NCI-H2107 (cell line): Measurements from ENCODE around the gene LPA.
"Not testable (repeated sequence)": the region's sequence is repeated elsewhere in the genome, so short reads cannot be mapped to it uniquely, and the experiment has no call there.

Experiments
- DNase-seq: peaks from one replicate; lab custom pipeline; 2025; lab: John Stamatoyannopoulos, UW

The LPA gene, protein sequence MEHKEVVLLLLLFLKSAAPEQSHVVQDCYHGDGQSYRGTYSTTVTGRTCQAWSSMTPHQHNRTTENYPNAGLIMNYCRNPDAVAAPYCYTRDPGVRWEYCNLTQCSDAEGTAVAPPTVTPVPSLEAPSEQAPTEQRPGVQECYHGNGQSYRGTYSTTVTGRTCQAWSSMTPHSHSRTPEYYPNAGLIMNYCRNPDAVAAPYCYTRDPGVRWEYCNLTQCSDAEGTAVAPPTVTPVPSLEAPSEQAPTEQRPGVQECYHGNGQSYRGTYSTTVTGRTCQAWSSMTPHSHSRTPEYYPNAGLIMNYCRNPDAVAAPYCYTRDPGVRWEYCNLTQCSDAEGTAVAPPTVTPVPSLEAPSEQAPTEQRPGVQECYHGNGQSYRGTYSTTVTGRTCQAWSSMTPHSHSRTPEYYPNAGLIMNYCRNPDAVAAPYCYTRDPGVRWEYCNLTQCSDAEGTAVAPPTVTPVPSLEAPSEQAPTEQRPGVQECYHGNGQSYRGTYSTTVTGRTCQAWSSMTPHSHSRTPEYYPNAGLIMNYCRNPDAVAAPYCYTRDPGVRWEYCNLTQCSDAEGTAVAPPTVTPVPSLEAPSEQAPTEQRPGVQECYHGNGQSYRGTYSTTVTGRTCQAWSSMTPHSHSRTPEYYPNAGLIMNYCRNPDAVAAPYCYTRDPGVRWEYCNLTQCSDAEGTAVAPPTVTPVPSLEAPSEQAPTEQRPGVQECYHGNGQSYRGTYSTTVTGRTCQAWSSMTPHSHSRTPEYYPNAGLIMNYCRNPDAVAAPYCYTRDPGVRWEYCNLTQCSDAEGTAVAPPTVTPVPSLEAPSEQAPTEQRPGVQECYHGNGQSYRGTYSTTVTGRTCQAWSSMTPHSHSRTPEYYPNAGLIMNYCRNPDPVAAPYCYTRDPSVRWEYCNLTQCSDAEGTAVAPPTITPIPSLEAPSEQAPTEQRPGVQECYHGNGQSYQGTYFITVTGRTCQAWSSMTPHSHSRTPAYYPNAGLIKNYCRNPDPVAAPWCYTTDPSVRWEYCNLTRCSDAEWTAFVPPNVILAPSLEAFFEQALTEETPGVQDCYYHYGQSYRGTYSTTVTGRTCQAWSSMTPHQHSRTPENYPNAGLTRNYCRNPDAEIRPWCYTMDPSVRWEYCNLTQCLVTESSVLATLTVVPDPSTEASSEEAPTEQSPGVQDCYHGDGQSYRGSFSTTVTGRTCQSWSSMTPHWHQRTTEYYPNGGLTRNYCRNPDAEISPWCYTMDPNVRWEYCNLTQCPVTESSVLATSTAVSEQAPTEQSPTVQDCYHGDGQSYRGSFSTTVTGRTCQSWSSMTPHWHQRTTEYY (N-terminal part only)

GRCh38 chr6:160664198-160664597, at the start of gene LPA:
Gene LPA, minus strand, starts transcription at chr6:160664275. Its CDS starts 61 bp downstream, at chr6:160664214.
- DNase-seq = not testable (repeated sequence)

DNA sequence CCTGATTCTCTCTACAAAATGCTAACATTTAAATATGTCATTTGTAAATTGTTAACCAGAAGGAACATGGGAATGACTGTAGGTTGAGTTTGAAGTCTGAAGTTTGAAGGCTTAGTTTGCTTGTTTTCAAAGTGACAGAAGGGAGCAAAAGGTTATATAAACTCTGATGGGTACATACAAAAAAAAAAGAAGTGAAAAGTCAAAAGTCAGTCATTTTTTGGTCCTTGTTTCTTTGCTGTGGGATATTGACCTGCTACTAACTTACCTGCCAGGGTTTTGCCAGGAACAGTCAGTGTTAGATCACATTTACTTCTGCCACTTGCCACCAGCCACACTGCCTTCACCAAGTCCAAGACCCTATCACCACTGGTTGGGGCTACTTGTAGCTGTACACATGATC, 44.9 kb upstream of the LPA start:
- DNase-seq = not testable (repeated sequence)

- DNase-seq = not testable (repeated sequence)
Measured at GRCh38 chr6:160704688-160705087, 40.6 kb upstream of the LPA start.

DNA sequence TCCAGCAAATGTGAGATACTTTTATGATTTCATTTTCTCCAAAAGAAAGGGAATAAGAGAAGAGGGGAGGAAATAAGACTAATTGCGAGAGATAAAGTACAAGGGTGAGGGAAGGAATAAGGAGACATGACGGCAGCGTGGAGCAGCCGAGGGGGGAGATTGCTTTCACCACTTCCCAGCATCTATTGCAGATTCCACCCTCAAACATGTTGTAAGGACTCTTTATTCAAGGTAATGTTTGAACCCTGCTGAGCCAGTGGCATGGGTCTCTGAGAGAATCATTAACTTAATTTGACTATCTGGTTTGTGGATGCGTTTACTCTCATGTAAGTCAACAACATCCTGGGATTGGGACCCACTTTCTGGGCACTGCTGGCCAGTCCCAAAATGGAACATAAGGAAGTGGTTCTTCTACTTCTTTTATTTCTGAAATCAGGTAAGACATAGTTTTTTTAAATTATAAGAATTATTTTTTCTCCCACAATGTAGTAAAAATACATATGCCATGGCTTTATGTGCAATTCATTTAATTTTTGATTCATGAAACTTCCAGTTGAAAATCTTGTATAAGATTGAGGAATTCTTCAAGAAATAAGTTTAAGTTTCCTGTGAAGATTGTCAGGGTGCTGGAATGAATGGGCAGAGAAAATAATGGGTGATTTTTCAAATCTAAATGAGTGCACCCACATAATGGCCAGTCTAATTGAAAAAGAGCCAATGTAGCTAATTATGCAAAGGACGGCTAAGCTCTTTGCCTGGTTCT, 38.0 kb upstream of the LPA start, which contains the start of gene PLG:
Gene PLG (plus strand): TSS at position 327 of the 763 bp plus-strand sequence. CDS start 61 bp downstream, at position 388.
- DNase-seq = not testable (repeated sequence)

DNA sequence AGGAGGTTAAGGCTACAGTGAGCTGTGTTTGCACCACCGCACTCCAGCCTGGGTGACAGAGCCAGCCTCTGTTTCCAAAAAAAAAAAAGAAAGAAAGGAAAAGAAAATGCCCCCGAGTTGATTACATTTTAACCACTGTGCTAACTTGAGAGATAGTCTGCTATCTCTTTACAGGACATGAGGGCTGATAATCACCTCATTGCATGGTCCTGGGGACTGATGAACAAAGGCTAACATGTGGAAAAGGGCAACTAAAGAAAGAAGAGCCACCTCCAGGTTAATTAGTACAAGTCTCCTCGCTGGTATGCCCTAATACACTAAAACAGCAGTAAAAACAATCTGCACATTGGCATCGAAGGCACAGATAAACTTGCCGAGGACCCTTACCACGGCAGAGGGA, 33.8 kb upstream of the LPA start:
- no peak for DNase-seq

- DNase-seq = not testable (repeated sequence)
Measured at GRCh38 chr6:160696884-160697283, 32.8 kb upstream of the LPA start.

DNA sequence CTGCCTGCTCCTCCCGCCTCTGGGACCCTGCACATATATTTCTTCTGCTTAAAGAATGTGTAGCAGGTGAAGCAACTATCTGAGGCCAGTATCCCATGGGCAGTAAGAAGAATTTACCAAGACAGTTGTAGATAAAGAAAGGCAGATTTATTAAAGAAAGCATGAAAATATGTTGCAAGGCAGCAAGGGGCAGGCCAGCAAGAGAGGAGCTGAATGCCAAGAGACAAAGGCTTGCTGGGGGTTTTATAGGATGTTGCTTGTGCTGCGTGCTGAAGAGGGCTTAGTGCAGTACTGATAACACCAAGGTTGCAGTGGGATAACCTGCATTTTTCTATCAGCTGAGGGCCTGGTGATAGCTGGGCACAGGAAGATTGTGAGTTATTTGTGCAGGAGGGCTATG, 31.5 kb upstream of the LPA start:
- not testable (repeated sequence) for DNase-seq

GRCh38 chr6:160695025-160695424, 30.9 kb upstream of the LPA start:
- DNase-seq = not testable (repeated sequence)

DNA sequence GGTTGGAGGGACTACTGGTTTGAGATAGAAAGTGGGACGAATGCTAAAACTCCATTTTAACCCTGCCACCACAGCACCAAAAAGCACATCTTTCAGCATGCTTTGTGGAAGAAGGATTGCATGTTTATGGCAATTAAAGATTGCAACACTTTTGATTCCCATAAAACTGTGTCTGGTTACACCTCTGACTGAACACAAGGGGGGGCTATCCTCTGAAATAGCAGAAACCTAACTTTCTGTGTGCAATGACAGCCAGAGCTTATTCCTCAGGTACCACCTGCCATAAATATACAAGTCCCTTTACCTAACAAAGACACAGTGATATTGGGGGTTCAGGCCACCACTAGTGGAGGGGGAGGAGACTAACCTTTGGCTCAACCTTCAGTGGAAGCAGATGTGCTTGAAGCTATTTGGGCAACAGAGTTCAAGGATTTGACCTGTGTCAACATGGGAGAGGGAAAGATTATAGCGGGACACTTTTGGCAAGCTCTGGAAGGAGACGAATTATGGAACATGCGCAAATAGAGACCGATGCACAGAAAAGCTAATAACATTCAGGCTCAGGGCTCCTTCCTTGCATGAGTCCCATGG, 28.4 kb upstream of the LPA start:
- DNase-seq = no peak

DNA sequence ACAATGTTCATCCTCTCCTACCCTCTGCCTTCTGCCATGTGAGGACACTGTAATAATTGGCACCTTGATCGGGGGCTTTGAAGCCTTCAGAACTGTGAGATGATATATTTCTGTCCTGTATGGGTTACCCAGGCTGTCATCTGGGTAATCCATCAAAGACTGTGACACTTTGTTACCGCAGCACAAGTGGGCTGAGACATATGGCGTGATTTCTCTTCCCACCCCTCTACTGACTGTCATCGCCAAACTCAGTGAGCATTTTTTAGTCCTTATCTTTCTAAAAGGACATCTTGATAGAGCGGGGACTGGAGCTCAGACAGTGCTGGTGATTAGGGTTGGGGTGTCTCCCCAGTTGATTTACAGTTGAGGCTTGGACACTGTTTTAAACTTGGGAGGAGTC, 27.5 kb upstream of the LPA start:
- no peak for DNase-seq

GRCh38 chr6:160690458-160690857, 26.4 kb upstream of the LPA start:
- DNase-seq = no peak

DNA sequence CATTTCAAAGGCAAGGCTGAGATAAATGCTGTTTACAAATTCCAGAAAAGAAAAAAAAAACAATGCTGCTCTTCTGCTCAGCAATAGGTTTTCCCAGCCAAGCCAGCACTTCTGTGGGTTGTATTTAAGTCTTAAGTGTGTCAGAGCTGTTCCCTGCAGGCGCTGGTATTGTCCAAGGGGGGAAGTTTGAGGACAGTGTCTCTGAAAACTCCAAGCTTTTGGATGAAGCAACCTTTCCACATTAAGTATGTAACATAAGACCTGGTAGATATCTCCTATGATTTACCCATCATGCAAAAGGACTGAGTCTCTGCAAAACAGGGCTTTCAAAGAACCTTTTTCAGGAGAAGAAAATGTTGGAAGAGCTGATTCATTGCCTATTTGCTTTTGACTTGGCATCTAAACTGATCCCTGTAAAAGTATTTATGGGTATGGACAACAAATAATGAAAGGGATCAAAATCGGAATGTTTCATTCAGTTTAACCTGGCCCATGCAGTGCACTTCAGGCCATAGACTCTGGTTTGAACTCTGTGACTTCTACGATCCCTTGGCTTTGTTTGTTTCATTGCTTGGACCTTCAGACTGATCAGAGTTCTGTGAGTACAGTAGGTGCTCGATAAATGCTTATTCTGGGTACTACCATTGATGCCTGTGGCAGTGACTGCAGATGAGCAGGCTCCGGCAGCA, 21.8 kb upstream of the LPA start:
- no peak for DNase-seq

GRCh38 chr6:160685101-160685761, 21.2 kb upstream of the LPA start:
- not testable (repeated sequence) for DNase-seq

DNA sequence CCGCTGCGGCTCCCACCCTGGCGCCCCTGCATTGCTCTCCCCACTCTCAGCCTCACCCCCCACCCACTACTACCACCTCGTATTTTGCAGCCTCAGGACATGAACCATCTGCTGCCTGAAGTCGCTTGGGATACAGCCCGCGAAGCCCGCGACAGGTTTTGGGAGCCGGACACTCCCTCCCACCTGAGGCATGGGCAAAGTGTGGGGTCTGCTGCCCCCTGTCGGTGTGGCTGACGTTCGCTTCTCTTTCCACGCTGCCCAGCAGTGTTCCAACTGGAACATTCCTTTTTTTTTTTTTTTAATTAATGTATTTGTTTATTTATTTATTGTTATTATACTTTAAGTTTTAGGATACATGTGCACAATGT, 15.3 kb upstream of the LPA start:
- DNase-seq = no peak

DNA sequence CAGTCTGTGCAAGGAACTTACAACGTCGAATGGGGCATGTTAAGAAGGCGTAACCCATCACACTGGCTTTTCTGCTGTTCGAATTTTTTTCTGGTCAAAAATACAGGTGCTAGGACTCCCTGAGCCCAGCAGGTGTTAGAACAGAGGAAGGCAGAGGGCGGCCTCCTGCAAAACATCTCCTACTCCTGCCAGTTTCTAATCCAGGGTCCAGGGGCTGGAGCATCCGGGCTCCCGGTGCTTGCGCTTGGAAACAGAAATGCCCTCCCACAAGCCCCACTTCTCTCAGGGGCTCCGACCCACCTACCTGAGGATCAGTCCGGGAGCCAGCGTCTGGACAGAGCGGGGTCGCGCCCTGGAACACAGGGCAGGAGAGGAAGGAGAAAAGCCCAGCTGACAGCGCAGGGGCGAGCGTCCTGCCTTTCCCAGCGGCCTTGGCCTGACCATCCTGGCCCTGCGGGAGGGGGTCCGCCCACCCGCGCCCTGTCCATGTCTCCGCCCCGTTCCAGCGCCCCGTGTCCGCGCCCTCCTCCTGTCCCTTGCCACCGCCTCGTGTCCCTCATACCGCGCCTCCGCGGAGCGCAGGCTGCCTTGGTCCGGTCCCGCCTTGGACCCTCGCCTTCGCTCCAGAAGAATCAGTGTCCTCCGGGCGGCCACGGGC, 14.8 kb upstream of the LPA start:
- no peak for DNase-seq

DNA sequence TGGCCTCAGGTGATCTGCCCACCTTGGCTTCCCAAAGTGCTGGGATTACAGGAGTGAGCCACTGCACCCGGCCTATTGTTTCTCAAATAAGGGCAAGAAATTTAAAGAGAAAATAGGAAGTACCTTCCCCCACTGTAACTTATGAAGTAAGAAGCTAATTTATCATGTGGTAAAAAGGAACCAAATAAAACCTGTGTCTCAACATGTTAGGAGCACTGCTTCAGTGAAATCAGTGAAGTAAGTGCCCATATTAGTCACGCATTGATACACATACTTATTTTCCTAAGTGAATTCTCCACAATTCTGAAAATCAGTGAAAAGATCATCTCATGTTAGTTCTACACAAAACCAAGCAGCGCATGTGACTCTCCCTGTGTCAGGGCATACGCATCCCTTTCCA, 14.2 kb upstream of the LPA start:
- DNase-seq = no peak

DNA sequence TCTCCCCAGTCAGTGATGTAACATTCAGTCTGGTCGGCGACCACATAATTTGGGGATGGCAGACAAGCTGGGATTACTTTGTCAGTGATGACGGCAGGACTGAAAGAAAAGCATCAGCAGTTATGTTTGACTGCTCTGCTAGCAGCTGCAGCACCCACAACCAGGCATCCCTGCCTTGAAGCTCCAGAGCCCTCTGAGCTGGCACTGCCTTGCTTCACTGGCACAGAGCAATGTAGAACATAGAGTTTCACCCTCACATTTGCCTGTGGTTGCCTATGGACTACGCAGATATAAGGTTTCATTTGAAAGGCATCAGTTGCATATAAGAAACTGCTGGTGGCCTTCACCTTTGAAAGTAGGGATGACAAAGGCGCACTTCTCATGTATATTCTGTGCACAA, 12.3 kb upstream of the LPA start:
- DNase-seq = not testable (repeated sequence)

- no peak for DNase-seq
Measured at GRCh38 chr6:160668589-160668988, 4.5 kb upstream of the LPA start.
